ENCODE results near the gene SPATS1.
A peak's percentile ranks its signal among the peaks of the same experiment; 100 is the strongest.

The SPATS1 gene

GRCh38 chr6:44387346-44388134 is 45.1 kb downstream of the SPATS1 start, which contains the start of gene CDC5L:
TSS of gene CDC5L (plus strand) at chr6:44387706. CDS start at chr6:44387824, 118 bp downstream.
- peak; percentile 66 for FAIRE-seq
- peak; percentile 96 for DNase-seq (ENCODE audit: low spot score)

- FAIRE-seq (no peak), DNase-seq (ENCODE audit: low spot score) (no peak)
These were observed 45.7 kb downstream of the SPATS1 start for GRCh38 chr6:44388135-44388487.

- DNase-seq (ENCODE audit: low spot score) (no peak), FAIRE-seq (no peak)
These were observed 46.4 kb downstream of the SPATS1 start for GRCh38 chr6:44388887-44389286.

GRCh38 chr6:44390158-44390683 is 47.8 kb downstream of the SPATS1 start:
- FAIRE-seq (no peak), DNase-seq (ENCODE audit: low spot score) (no peak)
